AG04449 (cell line): ENCODE data around the gene C9orf50.
"Not testable (repeated sequence)": the region's sequence is repeated elsewhere in the genome, so short reads cannot be mapped to it uniquely, and the experiment has no call there.

Experiments
- CTCF ChIA-PET: fragments of 350-600 bp; formaldehyde crosslinking; extraction: SDS; loops from one replicate; lab custom pipeline; 2021; ENCODE audit warnings: antibody characterized with exemption; lab: Yijun Ruan, JAX
- POLR2A ChIA-PET: fragments of 400-600, 350-600 bp; formaldehyde crosslinking; extraction: SDS; loops from one replicate; lab custom pipeline; 2020; ENCODE audit warnings: antibody characterized with exemption, inconsistent platforms; lab: Yijun Ruan, JAX
- DNase-seq: peaks from one replicate; pipeline ENCODE4 v3.0.0-alpha.2; 2010; ENCODE audit warnings: low read depth, low spot score
- H3K4me3 ChIP-seq: 2 replicates; pipeline ENCODE4 v1.5.1; 2011; ENCODE audit warnings: low read depth, mild to moderate bottlenecking, control low read depth, low read length
- TF ChIP-seq, protein P1 (sequence below): IDR thresholded peaks from one replicate; pipeline ENCODE4 v1.5.1; 2011; ENCODE audit warnings: mild to moderate bottlenecking, moderate library complexity, low read length, control low read depth, inconsistent platforms; ENCODE audit not compliant: insufficient read depth; ENCODE audit errors: missing control alignments

Gene C9orf50

DNA sequence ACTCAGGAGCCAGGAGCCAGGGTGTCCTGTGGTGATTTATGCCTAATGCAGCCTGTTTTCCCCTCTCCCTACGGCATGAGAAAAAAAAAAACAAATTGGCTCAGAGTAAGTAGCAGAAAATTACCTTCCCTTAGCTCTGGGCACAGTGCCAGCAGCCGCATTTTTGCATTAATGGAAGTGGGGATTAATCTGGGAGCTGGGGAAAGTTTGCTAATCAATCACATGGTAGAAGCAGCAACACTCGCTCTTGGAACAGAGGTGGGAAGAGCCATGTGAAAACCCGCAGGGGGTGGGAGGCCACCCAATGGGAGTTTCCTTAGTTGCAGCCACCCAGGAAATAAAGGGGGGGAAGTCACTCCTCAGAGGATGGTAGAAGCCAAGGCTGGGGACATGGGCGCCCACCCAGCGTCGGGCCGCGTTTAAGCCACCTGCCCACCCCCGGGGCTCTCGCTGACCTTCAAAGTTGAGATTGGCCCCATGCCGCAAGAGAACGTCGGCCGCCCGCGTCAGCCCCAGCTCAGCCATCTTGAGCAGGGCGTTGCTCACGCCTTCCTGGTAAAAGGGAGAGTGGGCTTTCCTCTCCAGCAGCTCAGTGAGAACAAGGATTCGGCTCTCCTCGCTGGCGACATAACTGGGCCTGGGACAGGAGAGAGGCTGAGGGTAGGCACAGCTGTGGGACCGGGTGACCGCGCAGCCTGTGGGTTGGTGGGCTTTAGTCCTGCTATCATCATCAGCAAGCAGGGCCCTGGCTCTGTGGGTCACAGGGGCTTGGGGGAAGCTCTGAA is 19.4 kb upstream of the C9orf50 start:
- CTCF ChIA-PET: interaction anchor here (0.6 to 14.5 kb wide), 12 partner anchors 12 to 514 kb away, joined by 3 to 267 read pairs (median 10); partner anchors contain the start of genes C9orf50 and NTMT1
- POLR2A ChIA-PET: interaction anchor here (0.8 to 2.9 kb wide), 3 partner anchors 10 to 500 kb away, joined by 3 to 11 read pairs (median 6); no protein-coding TSS in a partner anchor
- peak overlapping the region; percentile 87 for H3K4me3 ChIP-seq
- TF ChIP-seq, protein P1, sequence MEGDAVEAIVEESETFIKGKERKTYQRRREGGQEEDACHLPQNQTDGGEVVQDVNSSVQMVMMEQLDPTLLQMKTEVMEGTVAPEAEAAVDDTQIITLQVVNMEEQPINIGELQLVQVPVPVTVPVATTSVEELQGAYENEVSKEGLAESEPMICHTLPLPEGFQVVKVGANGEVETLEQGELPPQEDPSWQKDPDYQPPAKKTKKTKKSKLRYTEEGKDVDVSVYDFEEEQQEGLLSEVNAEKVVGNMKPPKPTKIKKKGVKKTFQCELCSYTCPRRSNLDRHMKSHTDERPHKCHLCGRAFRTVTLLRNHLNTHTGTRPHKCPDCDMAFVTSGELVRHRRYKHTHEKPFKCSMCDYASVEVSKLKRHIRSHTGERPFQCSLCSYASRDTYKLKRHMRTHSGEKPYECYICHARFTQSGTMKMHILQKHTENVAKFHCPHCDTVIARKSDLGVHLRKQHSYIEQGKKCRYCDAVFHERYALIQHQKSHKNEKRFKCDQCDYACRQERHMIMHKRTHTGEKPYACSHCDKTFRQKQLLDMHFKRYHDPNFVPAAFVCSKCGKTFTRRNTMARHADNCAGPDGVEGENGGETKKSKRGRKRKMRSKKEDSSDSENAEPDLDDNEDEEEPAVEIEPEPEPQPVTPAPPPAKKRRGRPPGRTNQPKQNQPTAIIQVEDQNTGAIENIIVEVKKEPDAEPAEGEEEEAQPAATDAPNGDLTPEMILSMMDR: no peak
- no peak for DNase-seq

DNA sequence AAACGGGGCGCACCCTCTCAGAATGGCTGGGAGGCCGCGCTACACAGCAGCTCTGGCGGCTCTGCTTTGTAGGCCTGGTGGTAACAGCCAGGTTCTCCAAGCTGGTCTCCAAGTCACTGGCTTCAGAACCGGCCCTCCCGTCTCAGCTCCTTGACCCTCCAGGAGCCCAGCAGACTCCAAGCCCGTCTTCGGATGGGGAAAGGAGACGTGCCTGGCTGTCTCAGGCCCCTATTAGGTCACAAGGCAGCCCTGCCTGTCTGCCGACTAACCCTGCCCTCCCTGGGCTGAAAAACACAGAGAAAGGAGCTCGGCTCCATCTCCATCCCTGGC is 18.8 kb upstream of the C9orf50 start:
- TF ChIP-seq, protein P1: no peak
- no peak for DNase-seq
- ChIA-PET POLR2A (interaction anchor here (1.4 to 2.9 kb wide), 2 partner anchors 9 to 13 kb away, joined by 6 to 11 read pairs; no protein-coding TSS in a partner anchor), CTCF (interaction anchor here (0.6 to 14.5 kb wide), 13 partner anchors 11 to 513 kb away, joined by 3 to 267 read pairs (median 9); partner anchors contain the start of genes C9orf50 and NTMT1)
- H3K4me3 ChIP-seq: peak overlapping the region; percentile 87

DNA sequence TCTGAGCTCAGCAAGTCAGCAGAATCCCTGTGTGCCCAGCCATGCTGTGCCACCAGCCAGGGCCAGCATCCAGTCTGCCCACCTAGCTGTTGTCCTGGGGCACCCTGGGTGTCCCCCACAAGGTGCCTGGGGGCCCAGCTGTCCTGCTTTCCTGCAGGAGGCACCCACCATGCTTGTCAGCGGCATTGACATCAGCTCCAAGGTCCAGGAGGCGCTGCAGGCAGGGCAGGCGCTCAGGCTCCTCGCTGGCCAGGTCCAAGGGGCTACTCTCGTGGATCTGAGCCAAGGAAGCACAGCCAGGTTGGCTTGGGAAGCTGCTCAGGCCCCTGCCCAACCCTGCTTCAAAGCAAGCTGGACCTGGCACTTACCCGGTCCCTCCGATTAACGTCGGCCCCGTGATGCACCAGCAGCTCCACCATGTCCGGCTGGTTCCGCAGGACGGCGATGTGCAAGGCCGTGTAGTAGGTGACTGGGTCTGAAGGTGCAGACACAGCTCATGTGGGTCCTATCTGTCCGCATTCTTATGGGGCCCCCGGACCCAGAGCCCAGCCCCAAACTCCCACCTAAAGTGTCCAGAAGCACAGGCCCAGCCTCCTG is 18.2 kb upstream of the C9orf50 start:
- TF ChIP-seq, protein P1: no peak
- H3K4me3 ChIP-seq: no peak overlapping the region; the same call in 1 of the 2 replicates
- CTCF ChIA-PET: interaction anchor here (0.9 to 14.5 kb wide), 11 partner anchors 11 to 507 kb away, joined by 3 to 267 read pairs (median 10); partner anchors contain the start of genes C9orf50 and NTMT1
- DNase-seq: no peak
- POLR2A ChIA-PET: interaction anchor here (1.0 to 2.9 kb wide), 3 partner anchors 8 to 16 kb away, joined by 4 to 11 read pairs (median 6); no protein-coding TSS in a partner anchor

DNA sequence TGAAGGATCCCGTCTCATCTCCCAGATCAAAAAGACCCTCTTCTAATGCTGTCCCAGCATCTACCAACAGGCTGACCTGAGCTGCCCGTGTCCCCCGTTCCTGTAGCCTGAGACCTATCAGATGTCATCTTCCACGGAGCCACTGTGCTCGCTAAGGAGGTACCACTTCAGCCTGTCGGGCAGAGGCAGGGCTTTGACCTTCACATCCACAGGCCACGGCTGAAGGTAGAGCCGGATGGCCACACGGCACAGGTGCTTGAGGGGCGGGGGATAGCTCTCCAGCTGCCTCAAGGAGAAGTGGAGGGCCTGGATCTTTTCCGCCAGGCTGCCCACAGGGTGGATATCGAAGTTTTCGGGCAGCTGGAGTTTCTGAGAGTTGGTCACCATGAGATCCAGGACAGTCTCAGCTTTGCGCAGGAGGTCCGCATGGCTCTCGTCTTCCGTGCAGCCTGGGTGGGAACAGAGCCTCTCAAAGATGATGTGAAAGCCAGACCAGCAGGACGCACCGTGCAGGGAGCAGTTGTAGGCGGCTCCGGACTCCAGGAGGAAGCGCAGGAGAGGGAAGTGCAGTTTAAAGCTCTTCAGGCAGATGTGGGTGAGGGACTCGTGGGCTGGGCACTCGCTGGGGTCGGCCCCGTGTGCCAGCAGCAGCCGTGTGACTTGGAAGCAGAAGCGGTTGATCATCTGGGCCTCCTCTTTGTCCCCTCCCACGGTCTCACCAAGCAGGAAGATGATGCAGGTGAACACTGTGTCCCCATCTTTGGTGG is 17.0 kb upstream of the C9orf50 start:
- TF ChIP-seq, protein P1: no peak
- no peak overlapping the region for H3K4me3 ChIP-seq
- DNase-seq: no peak
- POLR2A ChIA-PET: interaction anchor here (0.6 to 1.0 kb wide), 4 partner anchors 9 to 499 kb away, joined by 3 to 4 read pairs (median 4); no protein-coding TSS in a partner anchor
- CTCF ChIA-PET: interaction anchor here (1.4 to 14.5 kb wide), 5 partner anchors 10 to 506 kb away, joined by 3 to 267 read pairs (median 51); partner anchors contain the start of gene NTMT1

DNA sequence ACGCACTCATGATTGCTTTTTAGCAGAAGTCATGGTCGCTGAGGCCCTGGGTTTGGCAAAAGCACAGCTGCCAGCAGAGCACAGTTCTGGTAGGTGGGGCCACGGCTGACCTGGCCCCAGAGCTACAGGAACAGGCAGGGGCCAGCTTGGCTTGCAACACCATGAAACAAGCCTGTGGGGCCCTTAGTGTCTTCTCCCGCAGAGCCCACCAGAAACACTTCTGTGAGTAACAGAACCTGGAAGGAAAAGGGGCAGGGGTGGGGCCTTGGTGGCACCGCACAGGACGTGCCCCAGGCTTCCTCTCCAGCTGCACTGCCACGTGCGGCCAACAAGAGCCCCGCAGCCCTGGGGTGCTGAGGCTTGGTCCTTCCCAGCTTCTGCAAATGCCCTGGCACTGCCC is 16.2 kb upstream of the C9orf50 start:
- ChIA-PET POLR2A (interaction anchor here (0.6 to 0.8 kb wide), 3 partner anchors 8 to 498 kb away, joined by 3 to 4 read pairs (median 3); no protein-coding TSS in a partner anchor), CTCF (interaction anchor here (1.4 to 14.5 kb wide), 4 partner anchors 9 to 505 kb away, joined by 3 to 267 read pairs (median 68); partner anchors contain the start of gene NTMT1)
- TF ChIP-seq, protein P1: no peak
- no peak for DNase-seq
- no peak overlapping the region for H3K4me3 ChIP-seq

DNA sequence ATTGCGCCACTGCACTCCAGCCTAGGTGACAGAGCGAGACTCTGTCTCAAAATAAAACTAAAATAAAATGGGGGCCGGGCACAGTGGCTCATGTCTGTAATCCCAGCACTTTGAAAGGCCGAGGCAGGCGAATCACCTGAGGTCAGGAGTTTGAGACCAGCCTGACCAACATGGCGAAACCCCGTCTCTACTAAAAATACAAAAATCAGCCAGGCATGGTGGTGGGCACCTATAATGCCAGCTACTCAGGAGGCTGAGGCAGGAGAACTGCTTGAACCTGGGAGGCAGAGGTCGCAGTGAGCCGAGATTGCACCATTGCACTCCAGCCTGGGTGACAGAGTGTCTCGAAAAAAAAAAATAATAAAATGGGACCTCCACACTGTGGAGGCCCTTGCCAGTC is 15.4 kb upstream of the C9orf50 start:
- H3K4me3 ChIP-seq, DNase-seq, POLR2A ChIA-PET: not testable (repeated sequence)
- CTCF ChIA-PET: interaction anchor here (1.5 to 14.5 kb wide), 3 partner anchors 8 to 505 kb away, joined by 4 to 267 read pairs (median 133); partner anchors contain the start of gene NTMT1
